Measurements from ENCODE around the gene CPLX3.

CPLX3 gene

DNA sequence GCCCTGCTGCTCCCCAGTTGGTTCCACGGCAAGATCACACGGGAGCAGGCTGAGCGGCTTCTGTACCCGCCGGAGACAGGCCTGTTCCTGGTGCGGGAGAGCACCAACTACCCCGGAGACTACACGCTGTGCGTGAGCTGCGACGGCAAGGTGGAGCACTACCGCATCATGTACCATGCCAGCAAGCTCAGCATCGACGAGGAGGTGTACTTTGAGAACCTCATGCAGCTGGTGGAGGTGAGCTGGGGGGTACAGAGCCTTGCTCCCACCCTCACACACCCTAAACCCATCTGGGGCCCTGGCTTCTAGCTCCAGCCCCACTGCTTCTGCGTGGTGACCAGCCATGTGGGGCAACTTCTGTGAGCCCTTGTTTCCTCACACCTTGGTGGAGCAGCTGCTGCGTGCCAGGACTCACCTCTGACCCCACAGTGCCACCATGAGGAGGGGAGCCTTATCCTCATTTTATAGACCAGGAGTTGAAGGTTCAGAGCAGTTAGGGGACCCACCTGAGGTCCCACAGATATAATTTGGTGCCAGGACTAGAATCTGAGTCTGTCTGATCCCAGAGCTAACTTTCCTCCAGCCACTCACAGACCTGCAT is 27.1 kb upstream of the CPLX3 start:
- Histone ChIP-seq H3K9ac (ENCODE audit: low read depth, low read length) (no peak overlapping the region), H3K4me3 (ENCODE audit: low read length) (no peak overlapping the region), H3K9me3 (replicated peaks; ENCODE audit: low read length) (no peaks in the 10 kb centered on the region), H3K27me3 (ENCODE audit: control insufficient read depth, insufficient read depth, low read length) (no peaks in the 10 kb centered on the region), H3K36me3 (ENCODE audit: insufficient read depth, low read length) (peaks cover 53% of the 10 kb centered on the region), H3K4me2 (ENCODE audit: low read length) (no peak overlapping the region), H3K4me1 (ENCODE audit: control insufficient read depth, insufficient read depth, low read length) (no peaks in the 10 kb centered on the region)

GRCh38 chr15:74799856-74800558 is 26.4 kb upstream of the CPLX3 start:
- no peaks in the 10 kb centered on the region for H3K9me3 ChIP-seq (replicated peaks; ENCODE audit: low read length)
- no peak overlapping the region for H3K9ac ChIP-seq (ENCODE audit: low read depth, low read length)
- no peak overlapping the region for H3K4me2 ChIP-seq (ENCODE audit: low read length)
- no peaks in the 10 kb centered on the region for H3K4me1 ChIP-seq (ENCODE audit: control insufficient read depth, insufficient read depth, low read length)
- no peak overlapping the region for H3K4me3 ChIP-seq (ENCODE audit: low read length)
- peaks cover 57% of the 10 kb centered on the region for H3K36me3 ChIP-seq (ENCODE audit: insufficient read depth, low read length)
- H3K27me3 ChIP-seq (ENCODE audit: control insufficient read depth, insufficient read depth, low read length): no peaks in the 10 kb centered on the region

DNA sequence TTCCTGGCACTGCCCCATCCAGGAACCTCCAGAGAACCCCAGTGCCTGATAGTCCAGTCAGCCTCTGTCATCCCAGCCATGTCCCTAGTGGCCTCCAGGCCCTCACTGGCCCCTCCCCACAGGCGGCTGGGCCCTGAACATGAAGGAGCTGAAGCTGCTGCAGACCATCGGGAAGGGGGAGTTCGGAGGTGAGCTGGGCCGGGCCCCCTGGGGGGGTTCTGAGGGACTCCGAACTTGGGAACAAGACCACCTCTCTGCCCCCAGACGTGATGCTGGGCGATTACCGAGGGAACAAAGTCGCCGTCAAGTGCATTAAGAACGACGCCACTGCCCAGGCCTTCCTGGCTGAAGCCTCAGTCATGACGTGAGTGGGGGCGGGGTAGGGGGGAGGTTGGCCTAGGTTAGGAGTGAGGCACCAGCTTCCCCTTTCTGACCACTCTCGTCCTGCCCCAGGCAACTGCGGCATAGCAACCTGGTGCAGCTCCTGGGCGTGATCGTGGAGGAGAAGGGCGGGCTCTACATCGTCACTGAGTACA is 25.8 kb upstream of the CPLX3 start:
- Histone ChIP-seq H3K36me3 (ENCODE audit: insufficient read depth, low read length) (peaks cover 57% of the 10 kb centered on the region), H3K4me3 (ENCODE audit: low read length) (no peak overlapping the region), H3K27me3 (ENCODE audit: control insufficient read depth, insufficient read depth, low read length) (no peaks in the 10 kb centered on the region), H3K4me1 (ENCODE audit: control insufficient read depth, insufficient read depth, low read length) (no peaks in the 10 kb centered on the region), H3K4me2 (ENCODE audit: low read length) (no peak overlapping the region), H3K9ac (ENCODE audit: low read depth, low read length) (no peak overlapping the region), H3K9me3 (replicated peaks; ENCODE audit: low read length) (no peaks in the 10 kb centered on the region)

GRCh38 chr15:74801311-74801997 is 25.0 kb upstream of the CPLX3 start:
- H3K4me3 ChIP-seq (ENCODE audit: low read length): no peak overlapping the region
- H3K36me3 ChIP-seq (ENCODE audit: insufficient read depth, low read length): peaks cover 57% of the 10 kb centered on the region
- H3K4me2 ChIP-seq (ENCODE audit: low read length): no peak overlapping the region
- H3K9ac ChIP-seq (ENCODE audit: low read depth, low read length): no peak overlapping the region
- no peaks in the 10 kb centered on the region for H3K4me1 ChIP-seq (ENCODE audit: control insufficient read depth, insufficient read depth, low read length)
- H3K9me3 ChIP-seq (replicated peaks; ENCODE audit: low read length): no peaks in the 10 kb centered on the region
- H3K27me3 ChIP-seq (ENCODE audit: control insufficient read depth, insufficient read depth, low read length): no peaks in the 10 kb centered on the region

DNA sequence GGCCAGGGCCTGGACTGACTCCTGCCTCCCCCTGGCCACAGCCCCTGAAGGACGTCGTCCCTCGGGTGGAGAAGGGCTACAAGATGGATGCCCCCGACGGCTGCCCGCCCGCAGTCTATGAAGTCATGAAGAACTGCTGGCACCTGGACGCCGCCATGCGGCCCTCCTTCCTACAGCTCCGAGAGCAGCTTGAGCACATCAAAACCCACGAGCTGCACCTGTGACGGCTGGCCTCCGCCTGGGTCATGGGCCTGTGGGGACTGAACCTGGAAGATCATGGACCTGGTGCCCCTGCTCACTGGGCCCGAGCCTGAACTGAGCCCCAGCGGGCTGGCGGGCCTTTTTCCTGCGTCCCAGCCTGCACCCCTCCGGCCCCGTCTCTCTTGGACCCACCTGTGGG is 24.1 kb upstream of the CPLX3 start:
- Histone ChIP-seq H3K9ac (ENCODE audit: low read depth, low read length) (no peak overlapping the region), H3K4me2 (ENCODE audit: low read length) (no peak overlapping the region), H3K9me3 (replicated peaks; ENCODE audit: low read length) (no peaks in the 10 kb centered on the region), H3K27me3 (ENCODE audit: control insufficient read depth, insufficient read depth, low read length) (no peaks in the 10 kb centered on the region), H3K4me1 (ENCODE audit: control insufficient read depth, insufficient read depth, low read length) (no peaks in the 10 kb centered on the region), H3K4me3 (ENCODE audit: low read length) (no peak overlapping the region), H3K36me3 (ENCODE audit: insufficient read depth, low read length) (peaks cover 57% of the 10 kb centered on the region)

DNA sequence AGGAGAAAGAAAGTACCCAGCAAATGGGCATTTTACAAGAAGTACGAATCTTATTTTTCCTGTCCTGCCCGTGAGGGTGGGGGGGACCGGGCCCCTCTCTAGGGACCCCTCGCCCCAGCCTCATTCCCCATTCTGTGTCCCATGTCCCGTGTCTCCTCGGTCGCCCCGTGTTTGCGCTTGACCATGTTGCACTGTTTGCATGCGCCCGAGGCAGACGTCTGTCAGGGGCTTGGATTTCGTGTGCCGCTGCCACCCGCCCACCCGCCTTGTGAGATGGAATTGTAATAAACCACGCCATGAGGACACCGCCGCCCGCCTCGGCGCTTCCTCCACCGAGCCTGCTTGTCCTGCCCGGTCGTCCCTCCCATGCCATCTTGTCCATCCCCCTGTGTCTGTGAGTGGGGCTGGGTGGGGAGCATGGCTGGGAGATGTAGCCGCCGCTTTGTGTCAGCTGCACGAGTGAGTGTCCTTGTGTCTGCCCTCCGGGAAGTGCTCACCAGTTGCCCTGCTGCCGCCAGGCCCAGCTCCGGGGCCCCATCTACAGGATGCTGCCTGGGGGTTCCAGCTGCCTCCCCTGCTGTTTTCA is 23.5 kb upstream of the CPLX3 start:
- Histone ChIP-seq H3K4me1 (ENCODE audit: control insufficient read depth, insufficient read depth, low read length) (no peaks in the 10 kb centered on the region), H3K27me3 (ENCODE audit: control insufficient read depth, insufficient read depth, low read length) (no peaks in the 10 kb centered on the region), H3K9ac (ENCODE audit: low read depth, low read length) (no peak overlapping the region), H3K4me2 (ENCODE audit: low read length) (no peak overlapping the region), H3K36me3 (ENCODE audit: insufficient read depth, low read length) (peaks cover 57% of the 10 kb centered on the region), H3K4me3 (ENCODE audit: low read length) (no peak overlapping the region), H3K9me3 (replicated peaks; ENCODE audit: low read length) (no peaks in the 10 kb centered on the region)

GRCh38 chr15:74804935-74805334 is 21.5 kb upstream of the CPLX3 start:
- H3K27me3 ChIP-seq (ENCODE audit: control insufficient read depth, insufficient read depth, low read length): no peaks in the 10 kb centered on the region
- no peak overlapping the region for H3K4me2 ChIP-seq (ENCODE audit: low read length)
- H3K9ac ChIP-seq (ENCODE audit: low read depth, low read length): no peak overlapping the region
- peaks cover 38% of the 10 kb centered on the region for H3K36me3 ChIP-seq (ENCODE audit: insufficient read depth, low read length)
- H3K4me1 ChIP-seq (ENCODE audit: control insufficient read depth, insufficient read depth, low read length): peaks cover 3% of the 10 kb centered on the region
- no peaks in the 10 kb centered on the region for H3K9me3 ChIP-seq (replicated peaks; ENCODE audit: low read length)
- H3K4me3 ChIP-seq (ENCODE audit: low read length): no peak overlapping the region

- Histone ChIP-seq H3K9me3 (replicated peaks; ENCODE audit: low read length) (no peaks in the 10 kb centered on the region), H3K4me2 (ENCODE audit: low read length) (no peak overlapping the region), H3K36me3 (ENCODE audit: insufficient read depth, low read length) (peaks cover 25% of the 10 kb centered on the region), H3K9ac (ENCODE audit: low read depth, low read length) (no peak overlapping the region), H3K4me3 (ENCODE audit: low read length) (no peak overlapping the region), H3K4me1 (ENCODE audit: control insufficient read depth, insufficient read depth, low read length) (peaks cover 3% of the 10 kb centered on the region), H3K27me3 (ENCODE audit: control insufficient read depth, insufficient read depth, low read length) (no peaks in the 10 kb centered on the region)
Observed at GRCh38 chr15:74807282-74807681, 19.1 kb upstream of the CPLX3 start.

DNA sequence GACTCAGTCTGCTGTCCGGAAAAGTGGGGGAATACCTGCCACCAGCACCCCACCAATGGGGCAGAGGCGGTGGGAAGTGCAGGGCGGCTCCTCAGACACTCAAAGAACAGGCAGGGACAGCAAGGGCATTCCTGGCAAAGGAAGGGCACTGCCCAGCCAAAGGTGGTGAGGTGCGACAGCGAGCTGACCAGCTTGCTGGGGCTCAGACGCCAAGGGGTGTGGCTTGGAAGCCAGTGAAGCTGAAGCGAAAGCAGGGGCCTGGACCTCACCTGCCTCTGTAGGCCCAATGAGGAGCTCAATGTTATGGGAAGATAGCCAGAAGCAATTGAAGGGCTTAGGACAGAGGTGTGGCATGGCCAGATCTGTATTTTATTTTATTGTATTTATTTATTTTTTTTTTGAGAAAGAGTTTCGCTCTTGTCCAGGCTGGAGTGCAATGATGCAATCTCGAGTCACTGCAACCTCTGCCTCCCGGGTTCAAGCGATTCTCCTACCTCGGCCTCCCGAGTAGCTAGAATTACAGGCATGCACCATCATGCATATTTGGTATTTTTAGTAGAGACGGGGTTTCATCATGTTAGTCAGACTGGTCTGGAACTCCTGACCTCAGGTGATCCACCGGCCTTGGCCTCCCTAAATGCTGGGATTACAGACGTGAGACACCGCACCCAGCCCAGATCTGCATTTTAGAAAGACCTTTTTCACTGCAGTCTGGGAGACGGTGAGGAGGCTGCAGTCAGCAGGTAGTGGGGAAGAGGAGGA is 18.2 kb upstream of the CPLX3 start:
- Histone ChIP-seq H3K9ac (ENCODE audit: low read depth, low read length) (no peak overlapping the region), H3K27me3 (ENCODE audit: control insufficient read depth, insufficient read depth, low read length) (no peaks in the 10 kb centered on the region), H3K36me3 (ENCODE audit: insufficient read depth, low read length) (peaks cover 15% of the 10 kb centered on the region), H3K9me3 (replicated peaks; ENCODE audit: low read length) (no peaks in the 10 kb centered on the region), H3K4me3 (ENCODE audit: low read length) (no peak overlapping the region), H3K4me2 (ENCODE audit: low read length) (no peak overlapping the region), H3K4me1 (ENCODE audit: control insufficient read depth, insufficient read depth, low read length) (peaks cover 3% of the 10 kb centered on the region)

DNA sequence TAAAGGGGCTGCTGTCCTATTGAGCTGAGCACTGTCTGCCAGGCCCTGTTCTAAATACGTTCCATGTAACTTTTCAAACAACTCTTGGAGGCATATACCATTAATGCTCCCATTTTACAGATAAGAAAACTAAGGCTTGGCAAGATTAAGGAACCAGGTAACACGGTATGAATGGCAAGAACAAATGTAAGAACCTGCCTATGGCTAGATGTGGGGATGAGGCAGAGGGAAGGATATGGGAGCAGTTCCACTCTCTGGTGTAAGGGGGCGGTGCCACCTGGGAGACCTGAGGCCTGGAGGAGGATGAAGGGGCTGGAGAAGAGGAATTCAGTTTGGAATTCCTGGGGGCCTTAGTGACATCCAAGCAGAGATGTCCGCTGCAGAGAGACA is 17.6 kb upstream of the CPLX3 start:
- Histone ChIP-seq H3K9ac (ENCODE audit: low read depth, low read length) (no peak overlapping the region), H3K36me3 (ENCODE audit: insufficient read depth, low read length) (peaks cover 10% of the 10 kb centered on the region), H3K4me2 (ENCODE audit: low read length) (no peak overlapping the region), H3K4me1 (ENCODE audit: control insufficient read depth, insufficient read depth, low read length) (peaks cover 3% of the 10 kb centered on the region), H3K9me3 (replicated peaks; ENCODE audit: low read length) (no peaks in the 10 kb centered on the region), H3K4me3 (ENCODE audit: low read length) (no peak overlapping the region), H3K27me3 (ENCODE audit: control insufficient read depth, insufficient read depth, low read length) (no peaks in the 10 kb centered on the region)

DNA sequence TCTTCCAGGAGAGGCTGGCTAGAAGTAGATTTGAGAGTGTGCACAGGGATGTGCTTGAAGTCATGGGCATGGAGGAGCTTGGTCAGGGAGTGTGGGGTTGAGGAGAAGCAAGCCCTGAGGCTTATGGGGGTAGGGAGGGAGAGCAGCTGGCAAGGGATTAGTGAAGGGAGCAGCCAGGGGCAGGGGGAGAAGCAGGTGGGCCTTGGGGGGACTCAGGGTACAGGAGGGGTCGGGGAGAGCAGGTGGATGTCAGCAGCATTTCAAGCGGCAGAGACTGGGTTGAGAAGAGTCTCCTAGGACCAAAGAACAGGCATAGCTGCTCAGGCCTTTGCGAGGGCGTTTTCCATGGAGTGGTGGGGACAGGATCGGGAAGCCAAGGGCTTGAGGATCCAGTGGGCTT is 17.2 kb upstream of the CPLX3 start:
- H3K9ac ChIP-seq (ENCODE audit: low read depth, low read length): no peak overlapping the region
- H3K9me3 ChIP-seq (replicated peaks; ENCODE audit: low read length): no peaks in the 10 kb centered on the region
- peaks cover 6% of the 10 kb centered on the region for H3K36me3 ChIP-seq (ENCODE audit: insufficient read depth, low read length)

More for the DNA sequence above, 17.2 kb upstream of the CPLX3 start:
- Histone ChIP-seq H3K4me3 (ENCODE audit: low read length) (no peak overlapping the region), H3K4me1 (ENCODE audit: control insufficient read depth, insufficient read depth, low read length) (peaks cover 3% of the 10 kb centered on the region), H3K27me3 (ENCODE audit: control insufficient read depth, insufficient read depth, low read length) (no peaks in the 10 kb centered on the region), H3K4me2 (ENCODE audit: low read length) (no peak overlapping the region)

Data from skeletal muscle satellite cell (primary cell).